HL-60 (cell line): ENCODE measurements around the gene DHRS7C.

Experiments used
- DNase-seq, 2 experiments: peaks; one replicate each; pipeline ENCODE4 v3.0.0-alpha.2; 2010 to 2020; ENCODE audit warnings: low read depth in 1 of 2, low spot score in 1 of 2
- H3K27ac ChIP-seq: fragments of 250-450 bp; sonication (Bioruptor Pico); replicated peaks from 2 replicates; pipeline ENCODE4 v1.5.1; 2020; ENCODE audit warnings: mild to moderate bottlenecking, moderate library complexity
- H3K27me3 ChIP-seq: fragments of 250-450 bp; sonication (Bioruptor Pico); 2 replicates; pipeline ENCODE4 v1.5.1; 2021; ENCODE audit warnings: mild to moderate bottlenecking, moderate library complexity; ENCODE audit not compliant: insufficient read depth, poor library complexity, severe bottlenecking
- H3K4me3 ChIP-seq: replicated peaks from 2 replicates; pipeline ENCODE4 v1.5.1; 2011; ENCODE audit warnings: mild to moderate bottlenecking, control low read depth, low read length; ENCODE audit not compliant: insufficient read depth
- CTCF ChIP-seq: IDR thresholded peaks from one replicate; pipeline ENCODE4 v1.5.1; 2011; ENCODE audit warnings: low read length, control low read depth, inconsistent platforms; ENCODE audit not compliant: insufficient read depth
- GABPA ChIP-seq: IDR thresholded peaks from 2 replicates; pipeline ENCODE4 v1.6.1; 2012; ENCODE audit warnings: low read depth
- POLR2AphosphoS5 ChIP-seq: IDR thresholded peaks from 2 replicates; pipeline ENCODE4 v1.6.1; 2012; ENCODE audit warnings: low read depth
- REST ChIP-seq: IDR thresholded peaks from 2 replicates; pipeline ENCODE4 v1.6.1; 2012; ENCODE audit warnings: low read depth; ENCODE audit not compliant: insufficient replicate concordance
- SPI1 ChIP-seq: IDR thresholded peaks from 2 replicates; pipeline ENCODE4 v1.6.1; 2012; ENCODE audit warnings: low read depth, mild to moderate bottlenecking, borderline replicate concordance

DHRS7C gene

GRCh38 chr17:9825641-9826150, 34.3 kb upstream of the DHRS7C start, which contains the start of gene GLP2R:
TSS of gene GLP2R (plus strand) at chr17:9825924. CDS start at chr17:9826064, 140 bp downstream.
- no peak within 1 kb of the TSS for H3K27ac ChIP-seq
- no peak for TF ChIP-seq REST
- no peak for TF ChIP-seq CTCF
- no peak for TF ChIP-seq POLR2AphosphoS5
- no peak for TF ChIP-seq GABPA
- no peak for TF ChIP-seq SPI1
- DNase-seq = no peak
- no peak within 1 kb of the TSS for H3K4me3 ChIP-seq
- no peaks in the 10 kb centered on the region for H3K27me3 ChIP-seq

DNA sequence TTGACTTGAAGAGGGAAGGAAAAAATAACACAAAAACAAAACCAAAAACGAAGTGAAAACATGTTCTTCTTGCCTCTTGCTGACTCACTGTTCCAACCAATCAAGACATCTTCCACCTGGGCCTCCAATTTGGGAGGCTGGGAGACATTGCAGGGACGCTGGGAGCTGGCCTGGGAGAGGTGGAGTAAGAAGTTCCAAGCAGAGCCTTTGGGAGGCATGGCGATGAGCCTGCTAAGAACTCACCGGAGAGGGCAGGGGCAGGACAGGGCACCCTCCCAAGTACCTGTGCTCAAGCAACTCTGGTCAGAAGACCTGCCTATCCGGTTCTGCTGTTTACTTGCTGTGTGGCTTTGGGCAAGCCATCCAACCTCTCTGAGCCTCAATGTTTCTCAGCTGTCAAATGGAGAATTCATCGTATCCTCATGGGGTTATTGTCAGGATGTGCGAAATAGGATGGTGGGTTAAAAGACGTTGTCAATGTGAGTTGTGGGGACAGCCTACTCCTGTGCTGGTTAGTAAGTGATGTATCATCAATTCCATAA, 33.5 kb upstream of the DHRS7C start:
- no peak for TF ChIP-seq GABPA
- no peak for TF ChIP-seq REST
- no peak overlapping the region for H3K4me3 ChIP-seq
- DNase-seq = no peak
- no peaks in the 10 kb centered on the region for H3K27me3 ChIP-seq
- H3K27ac ChIP-seq = no peak overlapping the region

- no peak for TF ChIP-seq CTCF
- Histone ChIP-seq H3K27me3 (no peaks in the 10 kb centered on the region), H3K4me3 (no peak overlapping the region), H3K27ac (no peak overlapping the region)
- DNase-seq = no peak
These were observed 32.7 kb upstream of the DHRS7C start for GRCh38 chr17:9824094-9824493.

DNA sequence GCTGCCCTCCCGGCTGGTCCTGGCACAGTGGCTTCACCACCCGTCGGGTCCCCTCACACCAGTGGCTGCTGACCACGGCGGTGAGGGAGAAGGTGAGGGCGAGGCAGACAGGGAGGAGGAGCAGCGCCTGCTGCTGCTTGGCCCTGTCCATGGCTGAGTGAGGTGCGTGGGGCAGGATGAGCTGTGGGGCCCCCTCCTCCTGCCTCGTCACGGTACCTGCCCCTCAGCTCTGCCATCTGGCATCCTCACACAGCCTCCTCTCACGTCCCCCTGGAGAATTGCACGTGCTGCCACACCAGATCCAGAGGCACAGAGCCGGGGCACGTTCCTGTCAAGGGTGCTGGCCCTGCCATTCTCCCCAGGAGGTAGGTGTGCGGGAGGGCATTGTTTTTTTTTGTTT, 30.5 kb upstream of the DHRS7C start, which contains the start of gene GSG1L2:
GSG1L2 (minus strand) TSS at position 159 of the 400 bp plus-strand sequence; CDS start at position 151, 8 bp downstream.
- TF ChIP-seq REST = no peak

More for the DNA sequence above, 30.5 kb upstream of the DHRS7C start, which contains the start of gene GSG1L2:
- Histone ChIP-seq H3K27me3 (no peaks in the 10 kb centered on the region), H3K27ac (no peak within 1 kb of the TSS), H3K4me3 (no peak within 1 kb of the TSS)
- no peak for DNase-seq
